Ascending aorta (tissue), 2 donors: Measurements from ENCODE around the gene MOSMO. TPM values are rescaled to one million over a fixed set of nuclear protein-coding genes. Genes with fewer than 3 reads are reported as not detected.
A peak's percentile ranks its signal among the peaks of the same experiment; 100 is the strongest.

Experiments
- DNase-seq, 2 donors: peaks; one replicate each; pipeline ENCODE4 v3.0.0-alpha.2; 2019; ENCODE audit warnings: low spot score in 2 of 2
- H3K27ac ChIP-seq, 2 donors: fragments of 200-600 bp; sonication (generic); one replicate each; pipeline ENCODE4 v1.5.1; 2016 to 2017; ENCODE audit warnings: mild to moderate bottlenecking in 1 of 2
- H3K27me3 ChIP-seq: fragments of 200-600 bp; sonication (generic); one replicate; pipeline ENCODE4 v1.5.1; 2017
- H3K36me3 ChIP-seq, 2 donors: fragments of 200-600 bp; sonication (generic); one replicate each; pipeline ENCODE4 v1.5.1; 2016
- H3K4me1 ChIP-seq, 2 donors: fragments of 200-600 bp; sonication (generic); one replicate each; pipeline ENCODE4 v1.5.1; 2016 to 2017; ENCODE audit warnings: mild to moderate bottlenecking in 1 of 2
- H3K4me3 ChIP-seq, 2 donors: fragments of 200-600 bp; sonication (generic); one replicate each; pipeline ENCODE4 v1.5.1; 2016 to 2017; ENCODE audit warnings: mild to moderate bottlenecking in 1 of 2
- H3K9me3 ChIP-seq, 2 donors: fragments of 200-600 bp; sonication (generic); one replicate each; pipeline ENCODE4 v1.5.1; 2016
- intact Hi-C: fragments of 100-400 bp; cut with DNase I; formaldehyde crosslinking; loops from one replicate; pipeline ENCODE4 v1.15.1; 2023
- total RNA-seq: library from RNA; depleted of rRNA; stranded (reverse); fragments of >200 nt; gene quantifications from one replicate; pipeline ENCODE4 v1.1.0, GENCODE V29; 2016
- TF ChIP-seq, protein P1 (sequence below), 3 experiments: fragments of 200-600 bp in 2 of 3; fragments of 450-650 bp in 1 of 3; sonication (generic) in 2 of 3; IDR thresholded peaks; one replicate each; pipeline ENCODE4 v1.5.1; 2016 to 2019; ENCODE audit warnings: antibody characterized with exemption in 3 of 3, mild to moderate bottlenecking in 1 of 3, moderate library complexity in 1 of 3

MOSMO gene
- total RNA-seq, 1 donor from 2014 or later: 3.6 TPM

- H3K4me1 ChIP-seq: peaks cover 0 to 11% of the 10 kb centered on the region in 2 donors
- no peak overlapping the region for H3K27ac ChIP-seq
- no peak overlapping the region for H3K4me3 ChIP-seq
- no peaks in the 10 kb centered on the region for H3K9me3 ChIP-seq
- H3K27me3 ChIP-seq: no peaks in the 10 kb centered on the region
- H3K36me3 ChIP-seq: no peaks in the 10 kb centered on the region
- DNase-seq: no peak
- intact Hi-C loops: loop anchor here (10.0 kb wide), 1 partner anchor 220 kb away; the partner anchor contains the start of gene POLR3E
- TF ChIP-seq, protein P1, sequence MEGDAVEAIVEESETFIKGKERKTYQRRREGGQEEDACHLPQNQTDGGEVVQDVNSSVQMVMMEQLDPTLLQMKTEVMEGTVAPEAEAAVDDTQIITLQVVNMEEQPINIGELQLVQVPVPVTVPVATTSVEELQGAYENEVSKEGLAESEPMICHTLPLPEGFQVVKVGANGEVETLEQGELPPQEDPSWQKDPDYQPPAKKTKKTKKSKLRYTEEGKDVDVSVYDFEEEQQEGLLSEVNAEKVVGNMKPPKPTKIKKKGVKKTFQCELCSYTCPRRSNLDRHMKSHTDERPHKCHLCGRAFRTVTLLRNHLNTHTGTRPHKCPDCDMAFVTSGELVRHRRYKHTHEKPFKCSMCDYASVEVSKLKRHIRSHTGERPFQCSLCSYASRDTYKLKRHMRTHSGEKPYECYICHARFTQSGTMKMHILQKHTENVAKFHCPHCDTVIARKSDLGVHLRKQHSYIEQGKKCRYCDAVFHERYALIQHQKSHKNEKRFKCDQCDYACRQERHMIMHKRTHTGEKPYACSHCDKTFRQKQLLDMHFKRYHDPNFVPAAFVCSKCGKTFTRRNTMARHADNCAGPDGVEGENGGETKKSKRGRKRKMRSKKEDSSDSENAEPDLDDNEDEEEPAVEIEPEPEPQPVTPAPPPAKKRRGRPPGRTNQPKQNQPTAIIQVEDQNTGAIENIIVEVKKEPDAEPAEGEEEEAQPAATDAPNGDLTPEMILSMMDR (IDR thresholded peaks at IDR 0.05): no peak
Measured at GRCh38 chr16:22075043-22075757, 67.3 kb downstream of the MOSMO start.

GRCh38 chr16:22075776-22076175 is 67.9 kb downstream of the MOSMO start:
- no peak overlapping the region for H3K4me3 ChIP-seq
- peaks cover 0 to 5% of the 10 kb centered on the region in 2 donors for H3K4me1 ChIP-seq
- H3K9me3 ChIP-seq: no peaks in the 10 kb centered on the region
- DNase-seq: no peak
- intact Hi-C loops: loop anchor here (10.0 kb wide), 1 partner anchor 219 kb away; the partner anchor contains the start of gene POLR3E
- H3K27me3 ChIP-seq: no peaks in the 10 kb centered on the region
- TF ChIP-seq, protein P1 (IDR thresholded peaks at IDR 0.05): no peak
- H3K36me3 ChIP-seq: no peaks in the 10 kb centered on the region
- H3K27ac ChIP-seq: no peak overlapping the region

DNA sequence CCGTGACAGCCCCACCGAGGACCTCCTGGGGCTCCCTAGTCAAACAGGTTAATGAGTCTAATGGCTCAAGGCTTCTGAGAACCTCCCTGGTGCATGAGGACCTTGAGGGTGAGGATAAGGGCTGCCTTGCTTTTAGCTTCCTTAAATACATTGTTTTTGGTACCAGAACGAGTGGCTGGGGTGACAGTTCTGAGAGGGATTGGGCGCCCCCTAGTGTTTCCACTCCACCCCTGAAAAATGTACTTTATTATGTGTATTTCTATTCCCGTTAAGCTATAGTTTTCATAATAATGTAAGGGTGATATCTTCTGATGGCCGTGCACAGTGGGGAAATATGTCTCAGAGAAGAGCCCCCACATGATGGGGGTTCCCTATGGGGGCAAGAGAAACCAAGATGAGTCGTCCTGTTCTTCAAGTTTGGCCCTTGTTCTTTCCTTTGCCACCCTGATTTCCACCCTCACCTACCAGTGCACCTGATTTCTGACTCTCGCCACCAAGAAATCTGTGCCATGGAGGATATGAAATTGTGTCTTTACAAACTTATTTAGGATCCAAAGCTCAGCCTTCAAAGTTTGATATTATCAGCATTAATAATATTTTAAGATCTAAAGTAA is 69.9 kb downstream of the MOSMO start:
- H3K4me1 ChIP-seq: no peaks in the 10 kb centered on the region
- no peaks in the 10 kb centered on the region for H3K27me3 ChIP-seq
- no peaks in the 10 kb centered on the region for H3K9me3 ChIP-seq
- intact Hi-C loops: loop anchor here (1.0 to 10.0 kb wide), 2 partner anchors 77 to 217 kb away; partner anchors contain the start of genes PDZD9 and POLR3E
- TF ChIP-seq, protein P1 (IDR thresholded peaks at IDR 0.05): peak; percentile 49 to 72 (median 65)
- peak in 1 of 2 donors; percentile 70 for DNase-seq
- no peak overlapping the region for H3K4me3 ChIP-seq
- no peaks in the 10 kb centered on the region for H3K36me3 ChIP-seq
- no peak overlapping the region for H3K27ac ChIP-seq

- Histone ChIP-seq H3K27ac (no peak overlapping the region), H3K4me1 (no peaks in the 10 kb centered on the region), H3K27me3 (no peaks in the 10 kb centered on the region), H3K9me3 (no peaks in the 10 kb centered on the region), H3K36me3 (no peaks in the 10 kb centered on the region), H3K4me3 (no peak overlapping the region)
- no peak for DNase-seq
- TF ChIP-seq, protein P1 (IDR thresholded peaks at IDR 0.05): no peak
- intact Hi-C loops: loop anchor here (10.0 kb wide), 1 partner anchor 216 kb away; the partner anchor contains the start of gene POLR3E
Measured at GRCh38 chr16:22078656-22079055, 70.7 kb downstream of the MOSMO start.

- no peak for DNase-seq
- H3K27me3 ChIP-seq: no peaks in the 10 kb centered on the region
- H3K4me1 ChIP-seq: no peaks in the 10 kb centered on the region
- no peak overlapping the region for H3K27ac ChIP-seq
- TF ChIP-seq, protein P1 (IDR thresholded peaks at IDR 0.05): no peak
- no peak overlapping the region for H3K4me3 ChIP-seq
- no peaks in the 10 kb centered on the region for H3K9me3 ChIP-seq
- intact Hi-C loops: no loop called here
- H3K36me3 ChIP-seq: peaks cover 0 to 3% of the 10 kb centered on the region in 2 donors
Measured at GRCh38 chr16:22081050-22081449, 73.1 kb downstream of the MOSMO start.
